HCT116 (cell line): ENCODE data around the gene CDC42BPB. TPM values are rescaled to one million over a fixed set of nuclear protein-coding genes. Genes with fewer than 3 reads are reported as not detected.

Source experiments
- ATAC-seq: fragments of 200-7000 bp; cut with Tn5 transposase; 2 replicates; pipeline ENCODE4 v1.9.1; 2020; ENCODE audit warnings: mild to moderate bottlenecking, moderate library complexity
- BruUV-seq: library from RNA; stranded (reverse); fragments of 400-500 nt; replicated peaks from 2 replicates; lab custom pipeline; 2021; lab: Mats Ljungman, UMichigan
- CTCF ChIA-PET: fragments of 300-600 bp; sonication (Branson Sonifier 250); formaldehyde crosslinking; loops from one replicate; lab custom pipeline; 2021; ENCODE audit warnings: antibody characterized with exemption; lab: Charles Lee
- POLR2A ChIA-PET: fragments of 300-600, 350-600 bp; sonication (Branson Sonifier 250); formaldehyde crosslinking; loops from one replicate; lab custom pipeline; 2021; ENCODE audit warnings: antibody characterized with exemption; lab: Charles Lee
- RAD21 ChIA-PET, 2 experiments: fragments of 300-600 bp; sonication (Branson Sonifier 250); formaldehyde crosslinking; loops; one replicate each; lab custom pipeline; 2023; ENCODE audit warnings: low total read pairs in 2 of 2; ENCODE audit not compliant: uncharacterized antibody in 2 of 2, unreplicated experiment in 2 of 2, low non-redundant PET in 1 of 2; lab: Charles Lee
- DNase-seq: peaks from one replicate; pipeline ENCODE4 v3.0.0-alpha.2; 2010; ENCODE audit warnings: low read depth, low spot score
- H2AFZ ChIP-seq: fragments of 200-600 bp; shearing (Covaris generic), sonication (generic); 2 replicates; pipeline ENCODE4 v1.6.1; 2017; ENCODE audit warnings: low read depth, mixed run types, mixed read lengths, antibody characterized with exemption, low read length; ENCODE audit not compliant: poor library complexity, severe bottlenecking
- H3K27ac ChIP-seq: 2 replicates; pipeline ENCODE4 v1.5.1; 2012; ENCODE audit warnings: low read depth, low read length
- H3K27me3 ChIP-seq: fragments of 200-600 bp; sonication (generic); 2 replicates; pipeline ENCODE4 v1.6.1; 2016; ENCODE audit warnings: mixed run types, low read length, mixed read lengths; ENCODE audit not compliant: insufficient read depth
- H3K36me3 ChIP-seq, 2 experiments: fragments of 200-500 bp in 1 of 2; fragments of 200-600 bp in 1 of 2; sonication (Bioruptor generic) in 1 of 2; sonication (generic) in 1 of 2; 2 replicates each; pipeline versions ENCODE4 v1.5.1 to v1.6.1; 2014 to 2016; ENCODE audit warnings: low read length in 2 of 2, inconsistent platforms in 1 of 2, mixed read lengths in 1 of 2, mixed run types in 1 of 2; ENCODE audit not compliant: insufficient read depth in 2 of 2, control insufficient read depth in 1 of 2
- H3K4me1 ChIP-seq, 2 experiments: fragments of 200-600 bp in 1 of 2; sonication (generic) in 1 of 2; 2 replicates each; pipeline versions ENCODE4 v1.5.1 to v1.6.1; 2012 to 2017; ENCODE audit warnings: low read length in 2 of 2, inconsistent platforms in 1 of 2, mild to moderate bottlenecking in 1 of 2, mixed read lengths in 1 of 2, mixed run types in 1 of 2, moderate library complexity in 1 of 2; ENCODE audit not compliant: insufficient read depth in 2 of 2, control insufficient read depth in 1 of 2
- H3K4me2 ChIP-seq: fragments of 200-600 bp; sonication (generic); 2 replicates; pipeline ENCODE4 v1.6.1; 2017; ENCODE audit warnings: mixed run types, low read length, mixed read lengths
- H3K4me3 ChIP-seq, 2 experiments: fragments of 200-600 bp in 1 of 2; sonication (generic) in 1 of 2; replicated peaks in 1 of 2; 2 replicates each; pipeline ENCODE4 v1.5.1; 2011 to 2016; ENCODE audit warnings: low read length in 2 of 2, control low read depth in 1 of 2, low read depth in 1 of 2, mild to moderate bottlenecking in 1 of 2, mixed read lengths in 1 of 2, mixed run types in 1 of 2
- H3K79me2 ChIP-seq: fragments of 200-600 bp; sonication (generic); 2 replicates; pipeline ENCODE4 v1.6.1; 2017; ENCODE audit warnings: mild to moderate bottlenecking, mixed run types, low read length, moderate library complexity, mixed read lengths; ENCODE audit not compliant: insufficient read depth
- H3K9ac ChIP-seq: fragments of 200-600 bp; sonication (generic); 2 replicates; pipeline ENCODE4 v1.6.1; 2016; ENCODE audit warnings: low read length, mixed read lengths
- H3K9me2 ChIP-seq: fragments of 200-600 bp; sonication (generic), shearing (Covaris generic); 2 replicates; pipeline ENCODE4 v1.6.1; 2017; ENCODE audit warnings: mixed run types, mild to moderate bottlenecking, moderate library complexity; ENCODE audit not compliant: insufficient read depth
- H3K9me3 ChIP-seq, 2 experiments: fragments of 200-500 bp in 1 of 2; fragments of 200-600 bp in 1 of 2; sonication (Bioruptor generic) in 1 of 2; sonication (generic) in 1 of 2; 2 replicates each; pipeline ENCODE4 v1.6.1; 2014 to 2017; ENCODE audit warnings: low read length in 2 of 2, mixed read lengths in 2 of 2, inconsistent platforms in 1 of 2, low read depth in 1 of 2, mild to moderate bottlenecking in 1 of 2, mixed run types in 1 of 2, moderate library complexity in 1 of 2; ENCODE audit not compliant: control insufficient read depth in 1 of 2, insufficient read depth in 1 of 2
- H4K20me1 ChIP-seq: fragments of 200-600 bp; sonication (generic), shearing (Covaris generic); 2 replicates; pipeline ENCODE4 v1.6.1; 2017; ENCODE audit warnings: mixed run types, mild to moderate bottlenecking, moderate library complexity; ENCODE audit not compliant: insufficient read depth
- EGR1 ChIP-seq: IDR thresholded peaks from 2 replicates; pipeline ENCODE4 v1.6.1; 2012; ENCODE audit warnings: low read depth
- EZH2 ChIP-seq: fragments of 200-600 bp; sonication (generic); IDR thresholded peaks from 2 replicates; pipeline ENCODE4 v1.6.1; 2017; ENCODE audit warnings: antibody characterized with exemption, mixed run types
- EZH2phosphoT487 ChIP-seq: fragments of 200-600 bp; IDR thresholded peaks from 2 replicates; pipeline ENCODE4 v1.6.1; 2018; ENCODE audit warnings: antibody characterized with exemption, borderline replicate concordance
- JUND ChIP-seq: IDR thresholded peaks from 2 replicates; pipeline ENCODE4 v1.6.1; 2012
- RAD21 ChIP-seq: IDR thresholded peaks from 2 replicates; pipeline ENCODE4 v1.6.1; 2012; ENCODE audit warnings: low read depth, mild to moderate bottlenecking
- SIN3A ChIP-seq: IDR thresholded peaks from 2 replicates; pipeline ENCODE4 v1.6.1; 2012; ENCODE audit warnings: low read depth
- SP1 ChIP-seq: IDR thresholded peaks from 2 replicates; pipeline ENCODE4 v1.6.1; 2012; ENCODE audit warnings: low read depth
- TCF7L2 ChIP-seq: IDR thresholded peaks from 2 replicates; pipeline ENCODE4 v1.7.0; 2011; ENCODE audit warnings: borderline replicate concordance, inconsistent platforms; ENCODE audit not compliant: insufficient read depth, insufficient read length; ENCODE audit errors: extremely low read depth
- YY1 ChIP-seq: IDR thresholded peaks from 2 replicates; pipeline ENCODE4 v1.6.1; 2011; ENCODE audit warnings: low read length, low read depth, moderate library complexity, mild to moderate bottlenecking; ENCODE audit not compliant: insufficient replicate concordance; ENCODE audit errors: extremely low read depth
- ZFX ChIP-seq: fragments of 450-650 bp; IDR thresholded peaks from 2 replicates; pipeline ENCODE4 v1.6.1; 2017
- ZNF274 ChIP-seq: fragments of 200-500 bp; sonication (Bioruptor generic); IDR thresholded peaks from 2 replicates; pipeline ENCODE4 v1.6.1; 2014; ENCODE audit warnings: mild to moderate bottlenecking, low read depth, low read length, inconsistent platforms
- intact Hi-C: fragments of 100-400 bp; cut with micrococcal nuclease; formaldehyde crosslinking; loops from 2 replicates; pipeline ENCODE4 v1.10.0; 2022
- total RNA-seq: library from RNA; stranded (reverse); gene quantifications from one replicate; pipeline ENCODE4 v1.2.1, GENCODE V29; 2021; ENCODE audit not compliant: unreplicated experiment
- TF ChIP-seq, protein P1 (sequence below): IDR thresholded peaks from 2 replicates; pipeline ENCODE4 v1.6.1; 2011; ENCODE audit warnings: mild to moderate bottlenecking, low read length, moderate library complexity; ENCODE audit not compliant: insufficient replicate concordance; ENCODE audit errors: extremely low read depth
- TF ChIP-seq, protein P2 (sequence below), 3 experiments: fragments of 200-600 bp in 1 of 3; sonication (generic) in 1 of 3; IDR thresholded peaks in 2 of 3; conservative IDR thresholded peaks in 1 of 3; 2 replicates each; pipeline ENCODE4 v1.5.1; 2012 to 2017; ENCODE audit warnings: low read depth in 2 of 3, low read length in 2 of 3, antibody characterized with exemption in 1 of 3, borderline replicate concordance in 1 of 3, control low read depth in 1 of 3, mild to moderate bottlenecking in 1 of 3, mixed read lengths in 1 of 3, mixed run types in 1 of 3, moderate library complexity in 1 of 3; ENCODE audit not compliant: insufficient read depth in 1 of 3

The CDC42BPB gene
- total RNA-seq, 1 experiment from 2014 or later, result 85.6 TPM

GRCh38 chr14:102902523-102903247, 154.7 kb downstream of the CDC42BPB start:
- CTCF ChIA-PET, result no interaction called here
- TF ChIP-seq JUND (no peak), ZNF274 (no peak), ZFX (no peak)
- intact Hi-C loops, result no loop called here
- Histone ChIP-seq H3K4me1 (no peaks in the 10 kb centered on the region), H2AFZ (no peak overlapping the region), H3K9ac (no peak overlapping the region), H3K4me3 (no peak overlapping the region), H3K27ac (no peak overlapping the region), H3K4me2 (no peak overlapping the region), H3K36me3 (peaks cover 0 to 17% of the 10 kb centered on the region in 2 experiments; a peak in 2 of 4 replicates), H3K9me2 (no peaks in the 10 kb centered on the region), H3K27me3 (no peaks in the 10 kb centered on the region), H3K9me3 (no peaks in the 10 kb centered on the region), H4K20me1 (no peaks in the 10 kb centered on the region), H3K79me2 (no peaks in the 10 kb centered on the region)
- no TSS peak for BruUV-seq
- DNase-seq, result no peak
- POLR2A ChIA-PET, result no interaction called here
- RAD21 ChIA-PET, result no interaction called here
- ATAC-seq, result no peak

GRCh38 chr14:102902086-102902485, 155.3 kb downstream of the CDC42BPB start:
- H3K79me2 ChIP-seq, result no peaks in the 10 kb centered on the region
- no peak overlapping the region for H3K9ac ChIP-seq
- no peak for ATAC-seq
- H3K4me1 ChIP-seq, result no peaks in the 10 kb centered on the region
- H3K9me3 ChIP-seq, result no peaks in the 10 kb centered on the region
- H3K27me3 ChIP-seq, result no peaks in the 10 kb centered on the region
- H3K4me3 ChIP-seq, result no peak overlapping the region
- no peak overlapping the region for H2AFZ ChIP-seq
- RAD21 ChIA-PET, result no interaction called here
- peaks cover 0 to 23% of the 10 kb centered on the region in 2 experiments; a peak in 2 of 4 replicates for H3K36me3 ChIP-seq
- no peak overlapping the region for H3K27ac ChIP-seq
- TF ChIP-seq EZH2 (no peak), SIN3A (no peak), ZNF274 (no peak), RAD21 (no peak), EGR1 (no peak), EZH2phosphoT487 (no peak), YY1 (no peak), SP1 (no peak), TCF7L2 (no peak)
- TF ChIP-seq, protein P1, sequence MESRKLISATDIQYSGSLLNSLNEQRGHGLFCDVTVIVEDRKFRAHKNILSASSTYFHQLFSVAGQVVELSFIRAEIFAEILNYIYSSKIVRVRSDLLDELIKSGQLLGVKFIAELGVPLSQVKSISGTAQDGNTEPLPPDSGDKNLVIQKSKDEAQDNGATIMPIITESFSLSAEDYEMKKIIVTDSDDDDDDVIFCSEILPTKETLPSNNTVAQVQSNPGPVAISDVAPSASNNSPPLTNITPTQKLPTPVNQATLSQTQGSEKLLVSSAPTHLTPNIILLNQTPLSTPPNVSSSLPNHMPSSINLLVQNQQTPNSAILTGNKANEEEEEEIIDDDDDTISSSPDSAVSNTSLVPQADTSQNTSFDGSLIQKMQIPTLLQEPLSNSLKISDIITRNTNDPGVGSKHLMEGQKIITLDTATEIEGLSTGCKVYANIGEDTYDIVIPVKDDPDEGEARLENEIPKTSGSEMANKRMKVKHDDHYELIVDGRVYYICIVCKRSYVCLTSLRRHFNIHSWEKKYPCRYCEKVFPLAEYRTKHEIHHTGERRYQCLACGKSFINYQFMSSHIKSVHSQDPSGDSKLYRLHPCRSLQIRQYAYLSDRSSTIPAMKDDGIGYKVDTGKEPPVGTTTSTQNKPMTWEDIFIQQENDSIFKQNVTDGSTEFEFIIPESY, result no peak
- TF ChIP-seq, protein P2, sequence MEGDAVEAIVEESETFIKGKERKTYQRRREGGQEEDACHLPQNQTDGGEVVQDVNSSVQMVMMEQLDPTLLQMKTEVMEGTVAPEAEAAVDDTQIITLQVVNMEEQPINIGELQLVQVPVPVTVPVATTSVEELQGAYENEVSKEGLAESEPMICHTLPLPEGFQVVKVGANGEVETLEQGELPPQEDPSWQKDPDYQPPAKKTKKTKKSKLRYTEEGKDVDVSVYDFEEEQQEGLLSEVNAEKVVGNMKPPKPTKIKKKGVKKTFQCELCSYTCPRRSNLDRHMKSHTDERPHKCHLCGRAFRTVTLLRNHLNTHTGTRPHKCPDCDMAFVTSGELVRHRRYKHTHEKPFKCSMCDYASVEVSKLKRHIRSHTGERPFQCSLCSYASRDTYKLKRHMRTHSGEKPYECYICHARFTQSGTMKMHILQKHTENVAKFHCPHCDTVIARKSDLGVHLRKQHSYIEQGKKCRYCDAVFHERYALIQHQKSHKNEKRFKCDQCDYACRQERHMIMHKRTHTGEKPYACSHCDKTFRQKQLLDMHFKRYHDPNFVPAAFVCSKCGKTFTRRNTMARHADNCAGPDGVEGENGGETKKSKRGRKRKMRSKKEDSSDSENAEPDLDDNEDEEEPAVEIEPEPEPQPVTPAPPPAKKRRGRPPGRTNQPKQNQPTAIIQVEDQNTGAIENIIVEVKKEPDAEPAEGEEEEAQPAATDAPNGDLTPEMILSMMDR (IDR thresholded peaks at IDR 0.05 in 2 of 3, conservative IDR thresholded peaks at IDR 0.05 in 1 of 3; ENCODE audit: borderline replicate concordance in 1 of 3, insufficient read depth in 1 of 3, low read depth in 2 of 3, low read length in 2 of 3), result no peak
- TF ChIP-seq, all 23 proteins: peak for 0
- ChIA-PET CTCF (no interaction called here), POLR2A (no interaction called here)
- H3K9me2 ChIP-seq, result no peaks in the 10 kb centered on the region
- no peak for DNase-seq
- H4K20me1 ChIP-seq, result no peaks in the 10 kb centered on the region
- H3K4me2 ChIP-seq, result no peak overlapping the region
- no TSS peak for BruUV-seq
- intact Hi-C loops, result no loop called here
